ENCODE data around the gene GPLD1. TPM values are rescaled to one million over a fixed set of nuclear protein-coding genes. Genes with fewer than 3 reads are reported as not detected.

GPLD1 gene
- total RNA-seq, 4 donors from 2014 or later = 2.7 to 3.6 (median 3.0) TPM

DNA sequence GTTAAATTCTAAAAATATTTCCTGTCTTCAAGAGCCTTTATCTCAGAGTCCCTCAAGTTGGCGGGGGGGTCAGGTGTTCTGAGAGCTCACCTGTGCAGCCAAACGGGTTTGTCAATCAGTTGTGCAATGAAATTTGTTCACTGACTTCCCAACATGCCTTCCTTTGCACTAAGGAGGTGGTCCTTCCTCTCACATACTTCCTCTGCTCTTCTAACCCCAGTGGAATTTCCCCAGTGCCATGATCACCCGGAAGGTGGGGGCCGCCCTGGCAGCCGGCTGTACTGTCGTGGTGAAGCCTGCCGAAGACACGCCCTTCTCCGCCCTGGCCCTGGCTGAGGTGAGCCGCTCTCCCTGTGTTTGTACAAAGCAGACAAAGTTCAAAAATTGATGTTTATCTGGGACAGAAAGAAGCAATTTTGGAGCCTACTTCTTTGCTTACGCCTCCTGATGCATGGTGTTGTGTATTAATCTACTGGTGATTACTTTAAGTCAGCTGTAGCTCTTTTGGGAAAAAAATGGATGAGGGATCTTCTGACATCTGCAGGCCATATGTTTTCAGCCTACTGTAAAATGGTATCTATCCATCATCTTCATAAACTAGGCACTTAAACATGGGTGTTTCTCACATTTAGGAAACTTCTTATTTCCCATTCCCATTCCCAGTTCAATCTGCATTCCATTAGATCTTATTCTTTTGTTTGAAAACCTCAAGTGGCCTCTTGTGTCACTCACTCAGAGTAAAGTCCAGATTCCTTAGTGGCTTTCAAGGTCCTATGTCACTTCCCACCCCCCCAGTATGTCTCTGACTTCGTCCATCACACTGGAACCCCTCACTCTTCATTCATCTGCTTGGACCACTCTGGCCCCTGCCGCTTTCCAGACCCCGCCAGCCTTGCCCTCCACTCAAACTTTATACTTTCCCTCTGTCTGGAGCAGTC lies 15.5 kb upstream of the GPLD1 start:
- Histone ChIP-seq H3K4me1 (no peaks in the 10 kb centered on the region), H3K9me3 (peaks cover 0 to 3% (median 0%) of the 10 kb centered on the region in 4 donors), H3K27ac (no peak overlapping the region), H3K27me3 (no peaks in the 10 kb centered on the region), H3K4me3 (no peak overlapping the region), H3K36me3 (peaks cover 0 to 58% (median 0%) of the 10 kb centered on the region in 3 donors)
- no peak for DNase-seq (ENCODE audit: low spot score in 2 of 2)
- TF ChIP-seq POLR2A (IDR thresholded peaks at IDR 0.05) = no peak
- TF ChIP-seq EP300 (IDR thresholded peaks at IDR 0.05) = no peak
- TF ChIP-seq, protein P1, sequence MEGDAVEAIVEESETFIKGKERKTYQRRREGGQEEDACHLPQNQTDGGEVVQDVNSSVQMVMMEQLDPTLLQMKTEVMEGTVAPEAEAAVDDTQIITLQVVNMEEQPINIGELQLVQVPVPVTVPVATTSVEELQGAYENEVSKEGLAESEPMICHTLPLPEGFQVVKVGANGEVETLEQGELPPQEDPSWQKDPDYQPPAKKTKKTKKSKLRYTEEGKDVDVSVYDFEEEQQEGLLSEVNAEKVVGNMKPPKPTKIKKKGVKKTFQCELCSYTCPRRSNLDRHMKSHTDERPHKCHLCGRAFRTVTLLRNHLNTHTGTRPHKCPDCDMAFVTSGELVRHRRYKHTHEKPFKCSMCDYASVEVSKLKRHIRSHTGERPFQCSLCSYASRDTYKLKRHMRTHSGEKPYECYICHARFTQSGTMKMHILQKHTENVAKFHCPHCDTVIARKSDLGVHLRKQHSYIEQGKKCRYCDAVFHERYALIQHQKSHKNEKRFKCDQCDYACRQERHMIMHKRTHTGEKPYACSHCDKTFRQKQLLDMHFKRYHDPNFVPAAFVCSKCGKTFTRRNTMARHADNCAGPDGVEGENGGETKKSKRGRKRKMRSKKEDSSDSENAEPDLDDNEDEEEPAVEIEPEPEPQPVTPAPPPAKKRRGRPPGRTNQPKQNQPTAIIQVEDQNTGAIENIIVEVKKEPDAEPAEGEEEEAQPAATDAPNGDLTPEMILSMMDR (IDR thresholded peaks at IDR 0.05) = no peak
- WGBS, 2 donors = 87 to 88% methylated on average over 14 of the region's 14 CpGs

- TF ChIP-seq, protein P1 (IDR thresholded peaks at IDR 0.05) = no peak
- no peak for TF ChIP-seq EP300 (IDR thresholded peaks at IDR 0.05)
- no peak for TF ChIP-seq POLR2A (IDR thresholded peaks at IDR 0.05)
- H3K4me1 ChIP-seq = no peaks in the 10 kb centered on the region
- H3K9me3 ChIP-seq = peaks cover 0 to 3% (median 0%) of the 10 kb centered on the region in 4 donors
- DNase-seq (ENCODE audit: low spot score in 2 of 2) = no peak
- WGBS, 2 donors = 92 to 100% methylated on average over 1 of the region's 1 CpG
- no peak overlapping the region for H3K27ac ChIP-seq
- H3K4me3 ChIP-seq = no peak overlapping the region
- peaks cover 0 to 58% (median 0%) of the 10 kb centered on the region in 3 donors for H3K36me3 ChIP-seq
- no peaks in the 10 kb centered on the region for H3K27me3 ChIP-seq
Observed at GRCh38 chr6:24504287-24504648, 14.9 kb upstream of the GPLD1 start.

GRCh38 chr6:24501914-24502313 lies 12.5 kb upstream of the GPLD1 start:
- no peak for DNase-seq (ENCODE audit: low spot score in 2 of 2)
- H3K27me3 ChIP-seq = no peaks in the 10 kb centered on the region
- no peaks in the 10 kb centered on the region for H3K4me1 ChIP-seq
- no peaks in the 10 kb centered on the region for H3K9me3 ChIP-seq
- no peak overlapping the region for H3K27ac ChIP-seq
- no peak overlapping the region for H3K4me3 ChIP-seq
- peaks cover 0 to 51% (median 0%) of the 10 kb centered on the region in 3 donors for H3K36me3 ChIP-seq
- TF ChIP-seq, protein P1 (IDR thresholded peaks at IDR 0.05) = no peak
- TF ChIP-seq POLR2A (IDR thresholded peaks at IDR 0.05) (no peak), EP300 (IDR thresholded peaks at IDR 0.05) (no peak)

DNA sequence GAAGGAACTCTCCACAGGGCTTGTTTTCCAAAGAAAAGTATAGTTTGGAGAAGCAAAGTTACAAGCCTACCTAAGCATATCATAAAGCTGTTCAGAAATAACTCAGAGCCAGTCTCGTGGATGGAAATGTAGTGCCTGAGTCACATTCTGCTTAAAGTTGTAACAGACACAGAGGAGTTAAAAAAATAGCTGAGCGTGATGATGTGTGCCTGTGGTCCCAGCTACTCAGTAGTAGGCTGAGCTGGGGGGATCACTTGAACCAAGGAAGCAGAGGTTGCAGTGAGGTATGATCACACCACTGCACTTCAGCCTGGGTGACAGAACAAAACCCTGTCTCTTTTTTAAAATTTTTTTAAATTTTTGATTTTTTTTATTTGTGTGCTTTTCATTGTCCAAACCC lies 12.0 kb upstream of the GPLD1 start:
- H3K36me3 ChIP-seq = peaks cover 0 to 48% (median 0%) of the 10 kb centered on the region in 3 donors
- no peak overlapping the region for H3K4me3 ChIP-seq
- WGBS, 2 donors = 70 to 85% methylated on average over 2 of the region's 2 CpGs
- H3K9me3 ChIP-seq = no peaks in the 10 kb centered on the region
- H3K4me1 ChIP-seq = peaks cover 0 to under 1% (median 0%) of the 10 kb centered on the region in 4 donors
- H3K27me3 ChIP-seq = no peaks in the 10 kb centered on the region
- DNase-seq (ENCODE audit: low spot score in 2 of 2) = no peak
- no peak for TF ChIP-seq EP300 (IDR thresholded peaks at IDR 0.05)
- TF ChIP-seq, protein P1 (IDR thresholded peaks at IDR 0.05) = no peak
- TF ChIP-seq POLR2A (IDR thresholded peaks at IDR 0.05) = no peak
- H3K27ac ChIP-seq = no peak overlapping the region

DNA sequence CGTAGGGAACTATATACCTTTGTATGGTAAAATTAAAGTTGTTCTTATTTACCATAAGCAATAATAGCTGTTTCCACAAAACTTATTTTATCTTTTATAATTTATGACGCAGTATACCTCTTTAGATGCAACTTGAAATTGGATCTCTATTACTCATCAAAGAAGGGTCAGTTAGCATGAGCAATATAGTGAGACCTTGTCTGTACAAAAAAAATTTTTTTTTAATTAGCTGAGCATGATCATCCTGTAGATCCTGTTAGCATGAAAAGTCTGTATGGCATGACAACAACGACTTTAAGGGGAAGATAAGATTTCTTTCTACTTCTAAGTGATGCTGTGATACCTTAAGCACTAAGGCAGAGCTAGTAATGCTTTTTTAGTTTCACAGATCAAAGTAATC lies 11.3 kb upstream of the GPLD1 start:
- Histone ChIP-seq H3K4me1 (peaks cover 0 to 7% (median 2%) of the 10 kb centered on the region in 4 donors), H3K27me3 (no peaks in the 10 kb centered on the region), H3K36me3 (peaks cover 0 to 44% (median 0%) of the 10 kb centered on the region in 3 donors), H3K9me3 (no peaks in the 10 kb centered on the region), H3K27ac (no peak overlapping the region), H3K4me3 (no peak overlapping the region)
- 87 to 89% methylated on average over 3 of the region's 3 CpGs for WGBS, 2 donors
- TF ChIP-seq EP300 (IDR thresholded peaks at IDR 0.05) = no peak
- no peak for TF ChIP-seq POLR2A (IDR thresholded peaks at IDR 0.05)
- TF ChIP-seq, protein P1 (IDR thresholded peaks at IDR 0.05) = no peak
- no peak for DNase-seq (ENCODE audit: low spot score in 2 of 2)
